Measurements from ENCODE around the gene STARD10. TPM values are rescaled to one million over a fixed set of nuclear protein-coding genes. Genes with fewer than 3 reads are reported as not detected.

The STARD10 gene
- total and polyA plus RNA-seq, 9 of the 15 experiments (the other 6 are each of a cell fraction or from before 2014, with no cell fraction given), result 0.15 to 52.9 (median 32.3) TPM

GRCh38 chr11:72813740-72814285 is 20.0 kb upstream of the STARD10 start (continued):
- no peak for TF ChIP-seq GTF3C2 (IDR thresholded peaks at IDR 0.05; ENCODE audit: borderline replicate concordance, extremely low read depth, insufficient read length)
- TF ChIP-seq ZNF57 (CRISPR knock-in tag; IDR thresholded peaks at IDR 0.05), result no peak
- no peak for TF ChIP-seq U2AF2 (optimal IDR thresholded peaks at IDR 0.05; ENCODE audit: low read depth, low read length)
- no peak for TF ChIP-seq ZBED1 (IDR thresholded peaks at IDR 0.05)
- no peak for TF ChIP-seq ZNF197 (CRISPR knock-in tag; IDR thresholded peaks at IDR 0.05; ENCODE audit: low read depth)
- TF ChIP-seq ZBTB8A (IDR thresholded peaks at IDR 0.05; ENCODE audit: partially characterized antibody), result no peak
- no peak for TF ChIP-seq SOX6 (IDR thresholded peaks at IDR 0.05)
- no peak for TF ChIP-seq BRD4 (IDR thresholded peaks at IDR 0.05)
- TF ChIP-seq ZNF76 (CRISPR knock-in tag; IDR thresholded peaks at IDR 0.05; ENCODE audit: borderline replicate concordance), result no peak
- no peak for TF ChIP-seq ZBTB12 (CRISPR knock-in tag; IDR thresholded peaks at IDR 0.05)
- no peak for TF ChIP-seq CSDE1 (IDR thresholded peaks at IDR 0.05)
- no peak for TF ChIP-seq SFPQ (IDR thresholded peaks at IDR 0.05; ENCODE audit: low read depth, low read length)
- no peak for TF ChIP-seq ILF3 (IDR thresholded peaks at IDR 0.05; ENCODE audit: borderline replicate concordance)
- 0 out of 4 replicates have a peak, but pooled peaks of 1 of the 2 experiments have one; percentile 5 for TF ChIP-seq ETV6 (IDR thresholded peaks at IDR 0.05; ENCODE audit: borderline replicate concordance in 1 of 2, low read depth in 2 of 2, low read length in 1 of 2)
- TF ChIP-seq ETV6 (CRISPR knock-in tag; IDR thresholded peaks at IDR 0.05; ENCODE audit: borderline replicate concordance), result no peak
- TF ChIP-seq E2F3 (CRISPR knock-in tag; IDR thresholded peaks at IDR 0.05), result no peak
- TF ChIP-seq SRSF7 (optimal IDR thresholded peaks at IDR 0.05; ENCODE audit: low read depth, low read length), result no peak
- no peak; a peak in 1 of 4 replicates for TF ChIP-seq SIX5 (IDR thresholded peaks at IDR 0.05; ENCODE audit: borderline replicate concordance in 1 of 2, insufficient read depth in 1 of 2, low read depth in 1 of 2, low read length in 2 of 2)
- TF ChIP-seq ARNT (IDR thresholded peaks at IDR 0.05), result no peak
- peak; percentile 74 for TF ChIP-seq PCBP1 (IDR thresholded peaks at IDR 0.05; ENCODE audit: low read depth, low read length, poor library complexity, severe bottlenecking)
- no peak for TF ChIP-seq CTCF (IDR thresholded peaks at IDR 0.05 in 2 of 3, conservative IDR thresholded peaks at IDR 0.05 in 1 of 3; ENCODE audit: insufficient read depth in 2 of 3, low read depth in 1 of 3, low read length in 3 of 3)

Measured in K562 (cell line).